CD4-positive, alpha-beta T cell treated with Interleukin-4 for 4 hours (primary cell): ENCODE results near the gene PHYKPL.

Experiments used
- DNase-seq: peaks from one replicate; pipeline ENCODE4 v3.0.0-alpha.2; 2020

PHYKPL gene

DNA sequence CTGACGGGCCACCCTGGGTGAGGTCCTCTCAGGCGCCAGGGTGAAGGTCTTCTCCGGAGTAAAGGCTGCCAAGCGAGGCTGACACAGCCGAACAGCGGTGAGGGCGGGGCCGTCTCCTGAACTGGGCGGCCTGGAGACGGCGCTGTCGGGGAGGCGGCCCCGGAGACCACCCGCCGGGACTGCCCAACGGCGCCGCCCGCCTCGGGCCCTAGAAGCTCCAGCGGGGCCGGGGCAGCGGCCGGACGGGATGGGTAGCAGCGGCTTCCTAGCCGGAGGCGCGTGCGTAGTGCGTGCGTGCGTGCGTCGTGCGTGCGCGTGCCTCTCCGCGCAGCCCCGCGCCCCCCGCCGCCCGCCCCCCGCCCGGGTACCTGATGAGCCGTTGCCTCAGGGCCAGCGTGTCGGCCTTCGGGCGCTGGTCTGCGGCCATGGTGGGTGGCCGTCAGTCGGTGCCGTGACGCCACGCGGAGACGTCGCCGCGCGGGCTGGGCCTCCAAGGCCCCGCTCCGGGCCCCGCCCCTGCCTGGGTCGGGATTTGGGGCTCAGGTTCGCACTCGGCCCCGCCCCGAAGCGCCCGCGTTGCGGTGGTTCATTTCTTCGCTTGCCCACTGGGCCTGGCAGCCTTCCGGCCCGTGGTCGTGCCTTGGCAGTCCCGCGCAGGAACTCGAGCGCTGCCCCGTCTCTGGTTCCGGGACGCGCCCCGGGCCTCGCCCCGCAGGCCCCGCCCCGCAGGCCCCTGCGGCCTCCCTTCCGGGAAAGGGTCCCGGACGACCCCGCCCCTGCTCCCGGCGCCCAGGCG is at the start of gene PHYKPL:
Gene PHYKPL (minus strand): TSS at position 679 of the 796 bp plus-strand sequence. CDS start 252 bp downstream, at position 427.
- DNase-seq, result peak; percentile 58

- DNase-seq, result no peak
Observed at GRCh38 chr5:178282391-178282790, 49.8 kb upstream of the PHYKPL start.

DNA sequence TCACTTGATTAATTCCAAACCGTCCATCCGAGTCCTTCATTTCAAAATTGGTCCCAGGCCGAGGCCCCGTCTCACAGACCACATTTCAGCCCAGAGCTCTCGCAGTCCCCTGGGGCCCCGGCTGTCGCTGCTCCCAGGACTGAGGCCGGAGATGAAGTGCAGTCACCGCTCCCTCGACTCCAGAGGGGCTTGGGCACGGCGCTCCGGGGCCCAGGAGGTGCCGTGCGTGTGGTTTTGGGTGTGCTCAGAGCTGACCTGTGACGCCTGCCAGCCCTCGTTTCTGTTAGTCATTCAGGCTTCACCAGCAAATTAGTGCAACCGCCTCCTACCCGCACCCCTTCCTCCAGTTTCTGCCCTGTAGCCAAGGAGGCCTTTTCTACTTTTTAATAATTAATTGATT is 48.7 kb upstream of the PHYKPL start:
- no peak for DNase-seq

DNA sequence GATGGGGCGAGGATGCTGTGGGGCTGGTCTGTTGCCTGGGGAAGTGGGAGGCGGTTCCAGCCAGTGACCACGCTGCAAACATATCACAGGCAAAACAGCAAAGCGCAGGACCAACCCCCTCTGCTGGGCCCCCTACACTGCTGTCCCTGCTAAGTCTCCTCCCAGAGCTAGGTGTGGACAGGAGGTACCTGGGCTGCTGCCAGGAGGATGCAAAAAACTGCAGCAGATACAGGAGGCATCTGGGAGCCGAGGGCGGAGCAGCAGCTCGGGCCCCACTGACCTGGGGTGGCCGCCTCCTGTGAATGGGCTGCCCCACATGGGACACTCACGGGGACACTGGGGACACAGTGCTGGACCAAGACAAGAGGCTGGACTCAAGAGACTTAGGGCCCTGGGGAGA is 48.0 kb upstream of the PHYKPL start:
- no peak for DNase-seq

DNA sequence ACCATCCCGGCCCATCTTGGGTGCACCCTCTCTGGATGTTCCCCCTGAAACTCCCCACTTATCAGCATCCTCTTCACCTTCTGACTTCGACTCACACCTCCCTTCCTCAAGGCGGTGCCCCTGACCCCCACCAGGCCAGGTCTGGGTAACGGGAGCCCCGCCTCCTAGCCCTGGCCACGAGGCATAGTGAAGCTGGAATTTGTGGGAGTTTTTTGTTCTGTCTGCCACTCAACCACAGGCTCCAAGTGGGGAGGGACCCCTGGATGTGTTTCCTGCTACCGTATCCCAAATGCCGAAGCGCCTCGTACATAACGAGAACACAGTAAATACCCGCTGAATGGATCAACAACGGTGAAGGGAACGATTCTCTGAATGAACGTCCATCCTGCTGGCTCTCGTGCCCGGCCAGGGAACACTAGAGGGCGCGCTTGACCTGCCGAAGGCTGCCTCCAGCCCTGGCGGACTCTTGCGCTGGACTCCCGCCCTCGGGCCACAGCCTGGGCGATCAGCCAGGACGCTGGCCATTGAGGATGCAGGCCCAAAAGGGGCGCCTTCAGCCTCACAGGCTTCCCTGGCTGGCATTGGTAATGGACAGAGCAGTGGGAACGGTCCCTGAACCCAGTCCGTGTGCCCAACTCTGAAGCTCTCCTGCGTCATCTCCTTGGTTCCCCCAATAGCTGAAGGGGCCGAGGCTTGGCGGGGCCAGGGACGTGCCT is 47.3 kb upstream of the PHYKPL start:
- peak; percentile 38 for DNase-seq

- no peak for DNase-seq
Observed at GRCh38 chr5:178279026-178279722, 46.6 kb upstream of the PHYKPL start.

GRCh38 chr5:178278358-178279023 is 45.9 kb upstream of the PHYKPL start:
- DNase-seq, result no peak

- no peak for DNase-seq
Observed at GRCh38 chr5:178277866-178278265, 45.3 kb upstream of the PHYKPL start.

- DNase-seq, result no peak
Observed at GRCh38 chr5:178277346-178277745, 44.7 kb upstream of the PHYKPL start.

- no peak for DNase-seq
Observed at GRCh38 chr5:178274781-178275537, 42.4 kb upstream of the PHYKPL start.

- no peak for DNase-seq
Observed at GRCh38 chr5:178273665-178274541, 41.3 kb upstream of the PHYKPL start.

DNA sequence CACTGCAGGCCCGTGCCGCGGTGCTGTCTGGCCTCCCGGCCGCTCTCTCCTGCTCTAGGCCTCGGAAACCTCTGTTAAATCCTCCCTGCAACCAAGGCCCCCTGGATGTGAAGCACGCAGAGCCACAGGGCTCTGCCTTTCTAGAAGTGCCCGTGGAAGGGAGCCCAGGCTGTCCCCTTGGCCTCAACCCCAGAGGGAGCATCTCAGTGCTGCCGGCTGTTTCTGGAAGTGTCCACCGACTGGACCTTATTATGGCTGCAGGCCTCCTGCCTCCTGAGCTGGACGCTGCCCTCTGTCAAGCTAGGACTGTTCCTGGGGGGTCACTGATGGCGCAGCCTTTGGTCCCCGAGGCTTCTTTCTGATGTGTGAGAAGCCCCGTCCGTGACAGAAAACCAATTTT is 40.4 kb upstream of the PHYKPL start:
- no peak for DNase-seq

GRCh38 chr5:178272591-178272990 is 40.0 kb upstream of the PHYKPL start:
- DNase-seq, result no peak

- no peak for DNase-seq
Observed at GRCh38 chr5:178271726-178272479, 39.3 kb upstream of the PHYKPL start.

DNA sequence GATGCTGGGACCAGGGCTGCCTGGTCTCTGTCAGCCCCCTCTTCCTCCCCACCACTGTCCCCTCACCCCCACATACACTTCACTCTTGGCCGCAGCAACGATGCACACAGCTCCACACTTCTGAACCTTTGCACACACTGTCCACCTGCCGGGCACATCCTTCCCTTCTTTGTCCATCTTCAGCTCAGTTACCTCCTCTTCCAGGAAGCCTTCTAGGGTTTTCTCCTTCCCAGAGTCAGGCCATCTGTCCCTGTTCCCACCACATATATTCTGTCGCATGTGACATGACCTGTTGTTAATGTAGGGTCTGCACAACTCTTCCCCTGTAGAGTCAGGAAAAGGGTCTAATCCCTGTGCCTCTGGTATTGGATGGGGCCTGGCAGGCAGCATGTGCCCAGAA is 38.6 kb upstream of the PHYKPL start:
- DNase-seq, result no peak

DNA sequence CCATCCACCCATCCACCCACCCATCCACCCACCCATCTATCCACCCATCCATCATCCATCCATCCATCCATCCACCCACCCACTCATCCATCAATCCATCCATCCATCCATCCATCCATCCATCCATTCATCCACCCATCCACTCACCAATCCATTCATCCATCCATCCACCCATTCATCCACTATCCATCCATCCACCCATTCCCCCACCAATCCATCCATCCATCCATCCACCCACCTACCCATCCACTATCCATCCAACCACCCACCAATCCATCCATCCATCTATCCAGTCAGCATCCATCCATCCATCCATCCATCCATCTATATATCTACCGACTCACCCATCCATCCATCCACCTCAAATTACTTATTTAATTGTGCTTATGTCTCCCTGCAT is 36.9 kb upstream of the PHYKPL start:
- no peak for DNase-seq

DNA sequence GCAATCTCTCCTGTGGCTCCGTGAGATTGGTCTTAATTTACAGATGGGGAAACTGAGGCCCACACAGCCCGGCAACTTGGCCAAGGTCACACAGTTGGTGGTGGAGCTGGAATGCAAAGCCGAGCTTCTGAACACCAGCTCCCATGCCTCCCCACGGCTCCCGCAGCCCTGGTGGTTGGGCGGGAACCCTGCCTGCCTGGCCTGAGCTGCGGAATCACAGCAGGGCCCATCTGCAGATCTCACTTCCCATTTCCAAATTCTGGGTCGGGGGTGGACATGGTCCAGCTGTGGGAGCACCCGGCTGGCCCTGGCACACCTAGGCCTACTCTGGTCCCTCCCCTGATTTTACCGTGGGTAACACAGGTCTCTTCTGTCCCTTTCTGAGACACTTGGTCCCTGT is 35.3 kb upstream of the PHYKPL start:
- no peak for DNase-seq

DNA sequence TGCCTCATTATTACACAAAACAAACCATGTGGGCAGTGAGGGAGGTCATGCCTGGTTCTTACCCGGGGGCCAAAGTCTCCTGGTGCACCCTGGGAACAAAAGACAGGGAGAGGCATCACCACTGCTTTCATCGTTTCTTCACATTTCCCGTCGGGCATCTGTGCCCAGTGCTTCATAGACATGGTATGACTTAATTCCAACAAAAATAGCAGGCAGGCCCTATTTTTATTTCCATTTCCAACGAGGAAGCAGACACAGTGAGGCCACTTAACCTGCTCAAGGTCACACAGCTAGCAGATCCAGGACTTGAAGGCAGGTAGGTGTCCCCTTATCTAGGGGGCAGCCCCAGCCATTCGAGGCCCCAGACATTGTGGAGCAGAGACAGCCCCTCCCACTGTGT is 34.6 kb upstream of the PHYKPL start:
- no peak for DNase-seq

DNA sequence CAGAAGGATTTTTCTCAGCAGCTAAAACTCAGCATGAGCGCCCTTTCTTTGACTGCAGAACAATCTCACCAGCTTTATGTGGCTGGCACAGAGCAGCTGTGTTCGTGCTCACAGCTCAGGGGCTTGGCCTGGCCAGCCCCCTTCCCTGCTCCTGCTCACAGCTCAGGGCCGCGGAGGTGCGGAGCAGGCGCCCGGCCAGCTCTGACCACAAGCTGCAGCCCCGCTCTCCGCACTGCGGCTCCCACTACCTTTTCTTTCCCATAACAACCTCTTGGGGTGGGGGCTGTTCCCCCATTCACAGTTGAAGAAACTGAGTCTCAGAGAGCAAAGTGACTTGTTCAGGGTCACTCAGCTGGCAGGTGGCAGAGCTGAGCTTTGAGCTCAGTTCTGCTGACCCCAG is 34.0 kb upstream of the PHYKPL start:
- no peak for DNase-seq

DNA sequence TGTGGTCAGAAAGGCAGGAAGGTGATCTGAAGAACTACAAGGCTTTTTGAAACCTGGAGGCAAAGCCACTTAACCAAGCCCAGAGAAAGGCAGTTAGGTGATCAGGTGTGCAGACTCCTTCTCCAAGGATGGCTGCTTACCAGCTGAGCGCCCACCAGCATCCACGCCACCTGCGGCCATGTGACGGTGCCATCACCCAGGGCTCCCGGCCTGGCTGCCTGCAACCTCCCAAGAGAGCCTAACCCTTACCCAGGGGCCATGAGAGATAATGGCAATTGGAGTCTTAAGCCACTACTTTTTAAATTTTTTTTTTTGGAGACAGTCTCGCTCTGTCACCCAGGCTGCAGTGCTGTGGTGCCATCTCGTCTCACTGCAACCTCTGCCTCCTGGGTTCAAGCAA is 33.1 kb upstream of the PHYKPL start:
- no peak for DNase-seq

- DNase-seq, result no peak
Observed at GRCh38 chr5:178264044-178264443, 31.4 kb upstream of the PHYKPL start.
